GM19372 (cell line): ENCODE data around the gene CRYBB1.
"Not testable (repeated sequence)": the region's sequence is repeated elsewhere in the genome, so short reads cannot be mapped to it uniquely, and the experiment has no call there.

Experiments used
- ATAC-seq: cut with Tn5 transposase; IDR thresholded peaks from one replicate; pipeline ENCODE4 v1.9.1; 2021; ENCODE audit warnings: mild to moderate bottlenecking, low read depth, moderate library complexity; ENCODE audit not compliant: unreplicated experiment

Gene CRYBB1

GRCh38 chr22:26642465-26643417 is 24.9 kb upstream of the CRYBB1 start:
- no peak for ATAC-seq

- ATAC-seq = no peak
These were observed 18.5 kb upstream of the CRYBB1 start for GRCh38 chr22:26636296-26636695.

GRCh38 chr22:26635117-26635516 is 17.3 kb upstream of the CRYBB1 start:
- ATAC-seq = no peak

GRCh38 chr22:26634189-26634588 is 16.4 kb upstream of the CRYBB1 start:
- no peak for ATAC-seq

GRCh38 chr22:26632422-26633155 is 14.8 kb upstream of the CRYBB1 start:
- ATAC-seq = no peak

GRCh38 chr22:26631282-26631681 is 13.5 kb upstream of the CRYBB1 start:
- no peak for ATAC-seq

- ATAC-seq = no peak
These were observed 12.3 kb upstream of the CRYBB1 start for GRCh38 chr22:26629988-26630761.

GRCh38 chr22:26624803-26625202 is 7.0 kb upstream of the CRYBB1 start:
- ATAC-seq = no peak

GRCh38 chr22:26623984-26624383 is 6.2 kb upstream of the CRYBB1 start:
- no peak for ATAC-seq

GRCh38 chr22:26621663-26622062 is 3.8 kb upstream of the CRYBB1 start, which contains the start of gene CRYBA4:
Gene CRYBA4 (plus strand): TSS chr22:26621963. CDS start chr22:26622597, 634 bp downstream.
- ATAC-seq = no peak

- ATAC-seq = no peak
These were observed 2.4 kb upstream of the CRYBB1 start for GRCh38 chr22:26620197-26620596.

GRCh38 chr22:26619510-26619909 is 1.7 kb upstream of the CRYBB1 start:
- ATAC-seq = no peak

- no peak for ATAC-seq
These were observed 628 bp upstream of the CRYBB1 start for GRCh38 chr22:26618455-26618854.

GRCh38 chr22:26616650-26617049 is 1.2 kb downstream of the CRYBB1 start:
- ATAC-seq = no peak

GRCh38 chr22:26615830-26616435 is 1.9 kb downstream of the CRYBB1 start:
- no peak for ATAC-seq

- ATAC-seq = no peak
These were observed 2.7 kb downstream of the CRYBB1 start for GRCh38 chr22:26615149-26615548.

- ATAC-seq = no peak
These were observed 3.5 kb downstream of the CRYBB1 start for GRCh38 chr22:26614322-26614721.

GRCh38 chr22:26613753-26614152 is 4.1 kb downstream of the CRYBB1 start:
- not testable (repeated sequence) for ATAC-seq

- ATAC-seq = no peak
These were observed 5.2 kb downstream of the CRYBB1 start for GRCh38 chr22:26612652-26613051.

GRCh38 chr22:26610996-26611395 is 6.8 kb downstream of the CRYBB1 start:
- ATAC-seq = no peak
